Right atrium auricular region (tissue), 2 donors: Measurements from ENCODE around the gene PLEKHB1. TPM values are rescaled to one million over a fixed set of nuclear protein-coding genes. Genes with fewer than 3 reads are reported as not detected.

ENCODE experiments used
- DNase-seq: peaks from one replicate; pipeline ENCODE4 v3.0.0-alpha.2; 2019; ENCODE audit warnings: low spot score
- H3K27ac ChIP-seq, 2 donors: fragments of 200-600 bp; sonication (generic); 1 replicate in 1 of 2; 2 replicates in 1 of 2; pipeline ENCODE4 v1.5.1; 2016 to 2019
- H3K27me3 ChIP-seq, 2 donors: fragments of 200-600 bp; sonication (generic); one replicate each; pipeline versions ENCODE4 v1.5.1 to v1.6.0; 2017 to 2019
- H3K36me3 ChIP-seq: fragments of 200-600 bp; sonication (generic); one replicate; pipeline ENCODE4 v1.5.1; 2016
- H3K4me1 ChIP-seq, 2 donors: fragments of 200-600 bp; sonication (generic); one replicate each; pipeline versions ENCODE4 v1.5.1 to v1.6.0; 2017 to 2019
- H3K4me3 ChIP-seq, 2 donors: fragments of 200-600 bp; sonication (generic); 1 replicate in 1 of 2; 2 replicates in 1 of 2; pipeline ENCODE4 v1.5.1; 2017 to 2019; ENCODE audit warnings: mild to moderate bottlenecking in 1 of 2, moderate library complexity in 1 of 2
- H3K9me3 ChIP-seq, 2 donors: fragments of 200-600 bp; sonication (generic); one replicate each; pipeline ENCODE4 v1.5.1; 2019
- total RNA-seq, 2 donors: library from RNA; depleted of rRNA; stranded (reverse); fragments of >200 nt; gene quantifications; one replicate each; pipeline ENCODE4 v1.1.0, GENCODE V29; 2016
- TF ChIP-seq, protein P1 (sequence below), 2 donors: fragments of 200-600 bp; sonication (generic); IDR thresholded peaks; one replicate each; pipeline ENCODE4 v1.5.1; 2019; ENCODE audit warnings: antibody characterized with exemption in 2 of 2

The PLEKHB1 gene
- total RNA-seq, 2 donors from 2014 or later = 13.0 to 23.8 TPM

- no peak for DNase-seq
- TF ChIP-seq, protein P1, sequence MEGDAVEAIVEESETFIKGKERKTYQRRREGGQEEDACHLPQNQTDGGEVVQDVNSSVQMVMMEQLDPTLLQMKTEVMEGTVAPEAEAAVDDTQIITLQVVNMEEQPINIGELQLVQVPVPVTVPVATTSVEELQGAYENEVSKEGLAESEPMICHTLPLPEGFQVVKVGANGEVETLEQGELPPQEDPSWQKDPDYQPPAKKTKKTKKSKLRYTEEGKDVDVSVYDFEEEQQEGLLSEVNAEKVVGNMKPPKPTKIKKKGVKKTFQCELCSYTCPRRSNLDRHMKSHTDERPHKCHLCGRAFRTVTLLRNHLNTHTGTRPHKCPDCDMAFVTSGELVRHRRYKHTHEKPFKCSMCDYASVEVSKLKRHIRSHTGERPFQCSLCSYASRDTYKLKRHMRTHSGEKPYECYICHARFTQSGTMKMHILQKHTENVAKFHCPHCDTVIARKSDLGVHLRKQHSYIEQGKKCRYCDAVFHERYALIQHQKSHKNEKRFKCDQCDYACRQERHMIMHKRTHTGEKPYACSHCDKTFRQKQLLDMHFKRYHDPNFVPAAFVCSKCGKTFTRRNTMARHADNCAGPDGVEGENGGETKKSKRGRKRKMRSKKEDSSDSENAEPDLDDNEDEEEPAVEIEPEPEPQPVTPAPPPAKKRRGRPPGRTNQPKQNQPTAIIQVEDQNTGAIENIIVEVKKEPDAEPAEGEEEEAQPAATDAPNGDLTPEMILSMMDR (IDR thresholded peaks at IDR 0.05) = no peak
- H3K27ac ChIP-seq = no peak overlapping the region
- H3K4me1 ChIP-seq = no peaks in the 10 kb centered on the region
- no peaks in the 10 kb centered on the region for H3K36me3 ChIP-seq
- H3K4me3 ChIP-seq = no peak overlapping the region
- H3K9me3 ChIP-seq = no peaks in the 10 kb centered on the region
- H3K27me3 ChIP-seq = no peaks in the 10 kb centered on the region
These were observed 2.8 kb downstream of the PLEKHB1 start for GRCh38 chr11:73649206-73649605.

GRCh38 chr11:73650400-73650799 is 4.0 kb downstream of the PLEKHB1 start:
- Histone ChIP-seq H3K9me3 (no peaks in the 10 kb centered on the region), H3K36me3 (no peaks in the 10 kb centered on the region), H3K27ac (no peak overlapping the region), H3K27me3 (no peaks in the 10 kb centered on the region), H3K4me1 (no peaks in the 10 kb centered on the region), H3K4me3 (no peak overlapping the region)
- TF ChIP-seq, protein P1 (IDR thresholded peaks at IDR 0.05) = no peak
- no peak for DNase-seq

- TF ChIP-seq, protein P1 (IDR thresholded peaks at IDR 0.05) = no peak
- H3K4me3 ChIP-seq = no peak overlapping the region
- no peaks in the 10 kb centered on the region for H3K36me3 ChIP-seq
- no peaks in the 10 kb centered on the region for H3K4me1 ChIP-seq
- H3K9me3 ChIP-seq = no peaks in the 10 kb centered on the region
- no peaks in the 10 kb centered on the region for H3K27me3 ChIP-seq
- DNase-seq = no peak
- H3K27ac ChIP-seq = no peak overlapping the region
These were observed 4.9 kb downstream of the PLEKHB1 start for GRCh38 chr11:73651252-73651651.

DNA sequence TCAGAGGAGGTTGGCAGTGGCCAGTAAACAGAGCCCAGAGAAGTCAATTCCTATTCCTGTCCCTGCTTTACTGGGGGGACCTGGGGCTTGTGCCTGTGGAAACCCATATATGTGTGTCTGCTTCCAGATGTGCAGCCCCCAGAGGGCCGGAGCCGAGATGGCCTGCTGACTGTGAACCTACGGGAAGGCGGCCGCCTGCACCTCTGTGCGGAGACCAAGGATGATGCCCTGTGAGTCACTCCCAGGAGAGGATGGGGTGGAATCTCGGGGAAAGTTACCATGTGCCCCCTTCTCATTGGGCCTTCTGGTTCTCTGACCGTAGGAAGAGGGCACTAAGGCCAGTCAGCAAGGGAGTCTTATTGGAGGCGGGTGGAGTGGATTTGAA is 5.3 kb downstream of the PLEKHB1 start:
- no peaks in the 10 kb centered on the region for H3K27me3 ChIP-seq
- no peak for DNase-seq
- H3K4me3 ChIP-seq = no peak overlapping the region
- H3K9me3 ChIP-seq = no peaks in the 10 kb centered on the region
- TF ChIP-seq, protein P1 (IDR thresholded peaks at IDR 0.05) = no peak
- H3K36me3 ChIP-seq = no peaks in the 10 kb centered on the region
- H3K4me1 ChIP-seq = no peaks in the 10 kb centered on the region
- H3K27ac ChIP-seq = no peak overlapping the region

DNA sequence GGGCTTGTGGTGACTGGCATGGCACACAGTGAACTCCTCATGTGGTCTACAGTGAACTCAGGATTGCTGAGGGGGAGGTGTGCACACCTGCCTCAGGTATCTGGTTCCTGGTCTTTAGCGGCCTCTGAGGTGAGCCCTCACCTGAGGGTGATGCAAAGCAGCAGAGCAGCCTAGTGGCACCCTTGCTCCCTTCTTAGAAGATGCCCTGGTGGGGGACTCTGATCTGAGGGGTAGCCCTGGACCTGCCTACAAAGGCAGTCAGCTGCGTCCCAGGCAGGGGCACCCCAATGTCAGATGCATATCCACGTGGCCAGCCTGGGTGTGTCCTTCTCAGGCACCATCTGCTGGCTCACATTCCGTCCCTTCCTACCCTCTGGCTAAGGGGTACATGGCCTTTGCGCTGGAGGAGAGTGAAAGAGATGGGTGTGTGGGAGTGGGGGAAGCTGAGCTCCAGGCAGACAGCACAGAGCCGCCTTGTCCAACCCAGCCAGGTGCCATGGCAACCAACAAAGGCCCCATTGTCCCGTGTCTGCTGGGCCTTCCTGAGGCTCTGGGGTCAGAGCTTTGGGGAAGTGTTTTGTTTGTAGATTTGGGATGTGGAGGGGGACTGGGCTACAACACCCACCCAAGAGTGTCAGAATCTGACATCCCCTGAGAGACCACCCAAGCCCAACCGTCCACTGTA is 5.8 kb downstream of the PLEKHB1 start:
- H3K4me3 ChIP-seq = no peak overlapping the region
- TF ChIP-seq, protein P1 (IDR thresholded peaks at IDR 0.05) = no peak
- no peaks in the 10 kb centered on the region for H3K4me1 ChIP-seq
- no peaks in the 10 kb centered on the region for H3K36me3 ChIP-seq
- no peak for DNase-seq
- no peaks in the 10 kb centered on the region for H3K27me3 ChIP-seq
- no peaks in the 10 kb centered on the region for H3K9me3 ChIP-seq
- H3K27ac ChIP-seq = no peak overlapping the region
